GM19025 (cell line): ENCODE data around the gene SAMHD1.
"Not testable (repeated sequence)": the region's sequence is repeated elsewhere in the genome, so short reads cannot be mapped to it uniquely, and the experiment has no call there.

Source experiments
- ATAC-seq: cut with Tn5 transposase; IDR thresholded peaks from one replicate; pipeline ENCODE4 v1.9.1; 2021; ENCODE audit warnings: mild to moderate bottlenecking, low read depth, moderate library complexity; ENCODE audit not compliant: unreplicated experiment

The SAMHD1 gene

GRCh38 chr20:36951198-36951978 lies at the start of gene SAMHD1:
SAMHD1 (minus strand) TSS chr20:36951708; CDS start chr20:36951643, 65 bp downstream.
- ATAC-seq: peak; percentile 88

- not testable (repeated sequence) for ATAC-seq
Measured at GRCh38 chr20:37000171-37000570, 48.7 kb upstream of the SAMHD1 start.

GRCh38 chr20:36998652-36999051 lies 47.1 kb upstream of the SAMHD1 start:
- no peak for ATAC-seq

- ATAC-seq: no peak
Measured at GRCh38 chr20:36997121-36997520, 45.6 kb upstream of the SAMHD1 start.

- not testable (repeated sequence) for ATAC-seq
Measured at GRCh38 chr20:36994221-36994620, 42.7 kb upstream of the SAMHD1 start.

- ATAC-seq: no peak
Measured at GRCh38 chr20:36992802-36993334, 41.4 kb upstream of the SAMHD1 start.

GRCh38 chr20:36991703-36992102 lies 40.2 kb upstream of the SAMHD1 start:
- ATAC-seq: no peak

- ATAC-seq: no peak
Measured at GRCh38 chr20:36989797-36990196, 38.3 kb upstream of the SAMHD1 start.

- no peak for ATAC-seq
Measured at GRCh38 chr20:36988494-36988966, 37.0 kb upstream of the SAMHD1 start.

GRCh38 chr20:36984257-36984638 lies 32.7 kb upstream of the SAMHD1 start:
- no peak for ATAC-seq

GRCh38 chr20:36975099-36975818 lies 23.8 kb upstream of the SAMHD1 start:
- ATAC-seq: no peak

GRCh38 chr20:36974660-36975059 lies 23.2 kb upstream of the SAMHD1 start:
- ATAC-seq: no peak

- ATAC-seq: no peak
Measured at GRCh38 chr20:36971103-36971502, 19.6 kb upstream of the SAMHD1 start.

GRCh38 chr20:36969478-36970186 lies 18.1 kb upstream of the SAMHD1 start:
- no peak for ATAC-seq

- ATAC-seq: no peak
Measured at GRCh38 chr20:36969051-36969450, 17.5 kb upstream of the SAMHD1 start.

- no peak for ATAC-seq
Measured at GRCh38 chr20:36967636-36968035, 16.1 kb upstream of the SAMHD1 start.

GRCh38 chr20:36966965-36967364 lies 15.5 kb upstream of the SAMHD1 start:
- not testable (repeated sequence) for ATAC-seq

- not testable (repeated sequence) for ATAC-seq
Measured at GRCh38 chr20:36962354-36962941, 10.9 kb upstream of the SAMHD1 start.

- ATAC-seq: no peak
Measured at GRCh38 chr20:36959242-36959641, 7.7 kb upstream of the SAMHD1 start.

GRCh38 chr20:36957875-36958667 lies 6.6 kb upstream of the SAMHD1 start:
- no peak for ATAC-seq
